ENCODE measurements around the gene RBFA. TPM values are rescaled to one million over a fixed set of nuclear protein-coding genes. Genes with fewer than 3 reads are reported as not detected.

The RBFA gene
- total and polyA plus RNA-seq, 2 of the 13 experiments (the other 11 are each of a cell fraction or from before 2014, with no cell fraction given): 29.7 to 42.4 TPM

GRCh38 chr18:79988451-79989194 is 45.6 kb upstream of the RBFA start, which contains the start of gene TXNL4A (continued):
- TF ChIP-seq ZFP90 (CRISPR knock-in tag; IDR thresholded peaks at IDR 0.05; ENCODE audit: borderline replicate concordance): no peak
- no peak for TF ChIP-seq ZNF790 (CRISPR knock-in tag; IDR thresholded peaks at IDR 0.05; ENCODE audit: borderline replicate concordance)
- no peak for TF ChIP-seq NBN (conservative IDR thresholded peaks at IDR 0.05)
- TF ChIP-seq ZNF512B (CRISPR knock-in tag; IDR thresholded peaks at IDR 0.05; ENCODE audit: borderline replicate concordance): no peak
- TF ChIP-seq NONO (IDR thresholded peaks at IDR 0.05): no peak
- peak; percentile 97 for TF ChIP-seq NONO (CRISPR knock-in tag; conservative IDR thresholded peaks at IDR 0.05)
- TF ChIP-seq ATF2 (CRISPR knock-in tag; IDR thresholded peaks at IDR 0.05): peak; percentile 84
- TF ChIP-seq MYC (CRISPR knock-in tag; IDR thresholded peaks at IDR 0.05; ENCODE audit: borderline replicate concordance): peak; percentile 96
- no peak for TF ChIP-seq ZKSCAN8 (CRISPR knock-in tag; IDR thresholded peaks at IDR 0.05; ENCODE audit: borderline replicate concordance)
- no peak for TF ChIP-seq HMGA1 (CRISPR knock-in tag; conservative IDR thresholded peaks at IDR 0.05)
- TF ChIP-seq AFF4 (CRISPR knock-in tag; IDR thresholded peaks at IDR 0.05): no peak
- no peak for TF ChIP-seq ELF1 (CRISPR knock-in tag; IDR thresholded peaks at IDR 0.05)
- peak; percentile 61 for TF ChIP-seq ZNF143 (CRISPR knock-in tag; IDR thresholded peaks at IDR 0.05)
- no peak for TF ChIP-seq TERF1 (CRISPR knock-in tag; IDR thresholded peaks at IDR 0.05)
- TF ChIP-seq XRCC5 (optimal IDR thresholded peaks at IDR 0.05; ENCODE audit: low read length): no peak
- TF ChIP-seq ZBTB26 (CRISPR knock-in tag; IDR thresholded peaks at IDR 0.05; ENCODE audit: borderline replicate concordance): peak; percentile 38; the same call in 1 of the 2 replicates
- no peak for TF ChIP-seq NR2F6 (IDR thresholded peaks at IDR 0.05)
- no peak for TF ChIP-seq NR2F6 (CRISPR knock-in tag; IDR thresholded peaks at IDR 0.05)
- peak; percentile 90 for TF ChIP-seq HNRNPLL (IDR thresholded peaks at IDR 0.05; ENCODE audit: low read depth, low read length, poor library complexity, severe bottlenecking)

All from HepG2 (cell line).